HUES48 (cell line): ENCODE measurements around the gene GARIN5A.
"Not testable (repeated sequence)": the region's sequence is repeated elsewhere in the genome, so short reads cannot be mapped to it uniquely, and the experiment has no call there.

Experiments used
- H3K27ac ChIP-seq: one replicate; pipeline ENCODE4 v1.7.0; 2013; ENCODE audit warnings: low read depth, low read length, inconsistent platforms
- H3K27me3 ChIP-seq: 2 replicates; pipeline ENCODE4 v1.6.1; 2013; ENCODE audit warnings: mild to moderate bottlenecking, low read length; ENCODE audit not compliant: control insufficient read depth, insufficient read depth
- H3K36me3 ChIP-seq: 2 replicates; pipeline ENCODE4 v1.6.1; 2013; ENCODE audit warnings: low read length; ENCODE audit not compliant: control insufficient read depth, insufficient read depth
- H3K4me1 ChIP-seq: 2 replicates; pipeline ENCODE4 v1.6.1; 2013; ENCODE audit warnings: mild to moderate bottlenecking, low read length; ENCODE audit not compliant: control insufficient read depth, insufficient read depth
- H3K4me3 ChIP-seq: 2 replicates; pipeline ENCODE4 v1.5.1; 2013; ENCODE audit warnings: mild to moderate bottlenecking, low read depth, low read length
- H3K9ac ChIP-seq: 2 replicates; pipeline ENCODE4 v1.6.1; 2013; ENCODE audit warnings: mild to moderate bottlenecking, low read depth, low read length, moderate library complexity
- H3K9me3 ChIP-seq: 2 replicates; pipeline ENCODE4 v1.6.1; 2013; ENCODE audit warnings: low read length; ENCODE audit not compliant: control insufficient read depth, insufficient read depth

The GARIN5A gene

DNA sequence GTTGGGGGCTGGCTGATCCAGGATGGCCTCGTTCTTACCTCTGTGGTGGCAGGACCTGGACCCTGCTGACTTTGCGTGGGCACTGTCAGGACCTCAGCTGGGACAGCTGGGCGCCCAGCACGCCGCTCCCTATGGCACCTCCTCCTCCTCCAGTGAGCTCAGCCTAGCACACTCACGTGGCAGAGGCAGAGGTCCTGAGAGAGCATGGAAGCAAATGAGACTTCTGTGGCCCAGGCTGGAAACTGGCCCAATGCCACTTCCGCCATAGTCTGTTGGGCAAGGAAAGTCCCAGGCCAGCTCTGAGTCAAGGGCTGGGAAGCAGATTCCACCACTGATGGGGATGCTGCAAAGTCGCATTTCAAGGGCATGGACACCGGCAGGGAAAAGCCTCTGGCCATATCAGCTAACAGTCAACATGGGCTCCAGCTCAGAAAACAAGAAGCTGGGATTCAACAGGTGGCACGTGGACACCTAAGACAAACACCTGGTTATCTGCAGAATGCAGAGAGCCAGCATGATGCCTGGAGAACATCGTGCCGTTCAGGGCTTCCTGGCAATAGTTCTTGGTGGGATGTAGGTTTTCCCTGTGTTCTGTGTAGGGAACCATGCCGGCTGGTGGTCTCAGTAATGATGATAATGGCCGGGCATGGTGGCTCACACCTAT lies 27.3 kb downstream of the GARIN5A start:
- no peaks in the 10 kb centered on the region for H3K27me3 ChIP-seq
- no peak overlapping the region for H3K9ac ChIP-seq
- no peak overlapping the region for H3K27ac ChIP-seq
- peaks cover 3% of the 10 kb centered on the region; the same call in 1 of the 2 replicates for H3K4me1 ChIP-seq
- no peaks in the 10 kb centered on the region for H3K9me3 ChIP-seq
- no peaks in the 10 kb centered on the region for H3K36me3 ChIP-seq
- no peak overlapping the region for H3K4me3 ChIP-seq

DNA sequence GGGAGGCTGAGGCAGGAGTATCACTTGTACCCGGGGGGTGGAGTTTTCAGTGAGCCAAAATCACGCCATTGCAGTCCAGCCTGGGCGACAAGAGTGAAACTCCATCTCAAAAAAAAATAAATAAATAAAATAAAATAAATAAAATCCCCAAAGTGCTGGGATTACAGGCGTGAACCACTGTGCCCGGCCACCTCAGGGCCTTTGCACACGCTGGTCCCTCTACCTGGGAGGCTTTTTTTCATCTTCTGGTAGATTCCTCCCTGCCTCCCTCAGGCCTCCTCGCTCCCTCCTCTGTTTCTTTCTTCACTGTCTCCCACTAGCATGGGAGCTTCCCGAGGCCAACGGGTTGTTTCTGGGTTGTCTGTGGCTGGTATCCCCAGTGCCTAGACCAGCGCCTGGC lies 28.9 kb downstream of the GARIN5A start:
- peaks cover 3% of the 10 kb centered on the region; the same call in 1 of the 2 replicates for H3K4me1 ChIP-seq
- no peaks in the 10 kb centered on the region for H3K27me3 ChIP-seq
- no peak overlapping the region for H3K9ac ChIP-seq
- no peaks in the 10 kb centered on the region for H3K9me3 ChIP-seq
- no peak overlapping the region for H3K4me3 ChIP-seq
- H3K36me3 ChIP-seq, result no peaks in the 10 kb centered on the region
- no peak overlapping the region for H3K27ac ChIP-seq

GRCh38 chr19:50447053-50447452 lies 29.6 kb downstream of the GARIN5A start:
- H3K27ac ChIP-seq, result no peak overlapping the region
- no peaks in the 10 kb centered on the region for H3K36me3 ChIP-seq
- H3K9ac ChIP-seq, result no peak overlapping the region

DNA sequence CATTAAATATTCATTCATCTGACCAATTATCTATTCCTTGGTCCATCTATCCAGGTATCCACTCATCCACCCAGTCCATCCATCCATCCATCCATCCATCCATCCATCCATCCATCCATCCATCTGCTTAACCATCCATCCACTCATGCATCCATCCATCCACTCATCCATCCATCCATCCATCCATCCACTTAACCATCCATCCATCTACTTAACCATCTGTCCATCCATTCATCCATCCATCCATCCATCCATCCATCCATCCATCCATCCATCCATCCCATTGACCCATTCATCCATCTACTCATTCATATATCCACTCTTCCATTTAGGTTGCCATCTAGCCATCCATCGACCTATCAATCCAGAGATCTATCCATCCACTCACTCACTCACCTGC lies 32.6 kb downstream of the GARIN5A start:
- Histone ChIP-seq H3K27me3 (no peaks in the 10 kb centered on the region), H3K9ac (no peak overlapping the region), H3K27ac (no peak overlapping the region), H3K4me3 (no peak overlapping the region), H3K9me3 (no peaks in the 10 kb centered on the region), H3K4me1 (no peaks in the 10 kb centered on the region), H3K36me3 (no peaks in the 10 kb centered on the region)

More at GRCh38 chr19:50447053-50447452, 29.6 kb downstream of the GARIN5A start:
- peaks cover 3% of the 10 kb centered on the region; the same call in 1 of the 2 replicates for H3K4me1 ChIP-seq
- H3K9me3 ChIP-seq, result no peaks in the 10 kb centered on the region
- no peaks in the 10 kb centered on the region for H3K27me3 ChIP-seq
- no peak overlapping the region for H3K4me3 ChIP-seq

- not testable (repeated sequence) for H3K27me3 ChIP-seq, H3K9ac ChIP-seq, H3K4me3 ChIP-seq, H3K36me3 ChIP-seq, H3K4me1 ChIP-seq, H3K27ac ChIP-seq, H3K9me3 ChIP-seq
Observed at GRCh38 chr19:50439130-50439529, 37.5 kb downstream of the GARIN5A start.

DNA sequence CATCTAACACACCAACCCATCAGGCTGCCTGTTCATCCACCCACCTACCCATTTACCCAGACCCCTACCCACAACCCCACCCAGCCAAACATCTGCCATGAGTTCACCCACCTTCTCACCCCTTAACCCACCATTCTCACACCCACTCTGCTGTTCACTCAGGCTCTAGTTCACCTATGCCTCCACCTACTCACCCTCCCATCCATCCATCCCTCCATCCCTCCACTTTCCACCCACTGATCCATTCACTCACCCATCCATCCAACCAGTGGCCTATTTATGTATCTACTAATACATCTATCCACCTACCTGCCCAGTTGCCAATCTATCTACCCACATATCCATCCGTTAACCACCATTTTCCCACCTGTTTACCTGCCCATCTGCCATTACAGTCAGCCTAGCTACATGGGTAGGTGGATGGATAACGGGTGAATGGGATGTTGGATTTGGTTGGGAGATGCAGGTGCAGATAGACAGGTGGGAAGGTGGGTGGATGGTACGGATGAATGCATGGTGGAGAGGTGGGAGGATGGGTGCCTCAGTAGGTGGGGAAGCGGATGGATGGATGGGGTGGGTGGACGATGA lies 38.7 kb downstream of the GARIN5A start:
- Histone ChIP-seq H3K4me1 (peaks cover 3% of the 10 kb centered on the region), H3K9ac (no peak overlapping the region), H3K4me3 (no peak overlapping the region), H3K9me3 (no peaks in the 10 kb centered on the region), H3K27ac (no peak overlapping the region), H3K27me3 (no peaks in the 10 kb centered on the region), H3K36me3 (no peaks in the 10 kb centered on the region)

- Histone ChIP-seq H3K36me3 (no peaks in the 10 kb centered on the region), H3K27ac (no peak overlapping the region), H3K4me3 (no peak overlapping the region), H3K27me3 (0 out of 2 replicates have a peak, but pooled peaks cover 6% of the 10 kb centered on the region), H3K9me3 (no peaks in the 10 kb centered on the region), H3K9ac (no peak overlapping the region), H3K4me1 (peaks cover 6% of the 10 kb centered on the region)
Observed at GRCh38 chr19:50435627-50436026, 41.0 kb downstream of the GARIN5A start.

DNA sequence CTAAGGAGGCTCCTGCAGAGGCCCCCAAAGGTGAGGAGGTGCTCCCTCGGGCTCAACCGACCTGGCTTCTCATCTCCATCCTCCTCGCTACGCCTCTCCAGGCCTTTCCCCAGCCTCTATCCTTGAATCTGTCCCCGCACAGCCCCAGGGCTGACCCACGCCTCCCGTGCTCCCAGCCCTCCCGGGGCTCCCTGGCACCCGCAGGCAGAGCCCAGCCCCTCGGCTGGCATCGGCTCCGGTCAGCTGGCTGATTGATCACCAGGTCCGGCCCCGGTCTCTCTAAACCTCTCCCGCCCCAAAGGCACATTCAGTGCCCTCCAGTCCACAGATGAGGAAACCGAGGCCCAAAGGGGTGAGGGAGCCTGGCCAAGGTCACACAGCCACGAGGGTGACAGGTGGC lies 41.4 kb downstream of the GARIN5A start:
- H3K27ac ChIP-seq, result no peak overlapping the region
- no peaks in the 10 kb centered on the region for H3K36me3 ChIP-seq
- H3K9me3 ChIP-seq, result no peaks in the 10 kb centered on the region
- no peak overlapping the region for H3K4me3 ChIP-seq
- H3K4me1 ChIP-seq, result peaks cover 6% of the 10 kb centered on the region
- H3K9ac ChIP-seq, result no peak overlapping the region
- H3K27me3 ChIP-seq, result peaks cover 10% of the 10 kb centered on the region

GRCh38 chr19:50434525-50434924 lies 42.1 kb downstream of the GARIN5A start:
- H3K9ac ChIP-seq, result no peak overlapping the region
- no peaks in the 10 kb centered on the region for H3K36me3 ChIP-seq
- H3K4me3 ChIP-seq, result no peak overlapping the region
- H3K9me3 ChIP-seq, result no peaks in the 10 kb centered on the region
- H3K4me1 ChIP-seq, result peaks cover 6% of the 10 kb centered on the region
- H3K27me3 ChIP-seq, result peaks cover 12% of the 10 kb centered on the region
- H3K27ac ChIP-seq, result no peak overlapping the region

DNA sequence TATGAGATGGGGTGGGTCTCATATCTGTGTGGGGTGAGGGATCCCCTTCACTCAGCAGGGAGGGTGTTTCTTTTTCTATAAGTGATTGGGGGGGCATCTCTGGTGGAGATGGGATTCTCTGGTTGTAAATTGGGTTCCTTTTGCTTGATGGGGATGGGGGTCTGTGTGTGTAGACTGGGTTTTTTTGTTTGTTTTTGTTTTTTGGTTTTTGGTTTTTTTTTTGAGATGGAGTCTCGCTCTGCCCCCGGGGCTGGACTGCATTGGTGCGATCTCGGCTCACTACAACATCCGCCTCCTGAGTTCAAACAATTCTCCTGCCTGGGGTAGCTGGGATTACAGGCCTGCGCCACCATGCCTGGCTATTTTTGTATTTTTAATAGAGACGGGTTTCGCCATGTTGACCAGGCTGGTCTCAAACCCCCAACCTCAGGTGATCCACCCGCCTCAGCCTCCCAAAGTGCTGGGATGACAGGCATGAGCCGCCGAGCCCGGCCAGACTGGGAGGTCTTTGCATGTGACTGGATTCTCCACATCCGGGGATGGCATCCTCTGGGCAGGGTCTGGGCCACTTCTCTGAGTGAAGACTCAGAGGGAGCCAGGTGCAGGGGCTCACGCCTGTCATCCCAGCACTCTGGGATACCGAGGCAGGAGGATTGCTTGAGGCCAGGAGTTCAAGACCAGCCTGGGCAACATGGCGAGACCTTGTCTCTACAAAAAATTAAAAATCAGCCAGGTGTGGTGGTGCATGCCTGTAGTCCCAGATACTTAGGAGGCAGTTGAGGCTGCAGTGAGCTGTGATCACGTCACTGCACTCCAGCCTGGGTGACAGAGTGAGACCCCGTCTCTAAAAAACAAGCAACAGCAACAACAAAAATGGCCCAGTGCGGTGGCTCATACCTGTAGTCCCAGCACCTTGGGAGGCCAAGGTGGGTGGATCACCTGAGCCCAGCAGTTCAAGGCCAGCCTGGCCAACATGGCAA lies 43.2 kb downstream of the GARIN5A start:
- Histone ChIP-seq H3K9ac (no peak overlapping the region), H3K27ac (peak overlapping the region; percentile 86), H3K4me1 (peaks cover 6% of the 10 kb centered on the region), H3K27me3 (peaks cover 12% of the 10 kb centered on the region), H3K9me3 (no peaks in the 10 kb centered on the region), H3K36me3 (no peaks in the 10 kb centered on the region), H3K4me3 (no peak overlapping the region)
